Omental fat pad (tissue), 4 donors: Measurements from ENCODE around the gene OTOA. TPM values are rescaled to one million over a fixed set of nuclear protein-coding genes. Genes with fewer than 3 reads are reported as not detected.
"Not testable (repeated sequence)": the region's sequence is repeated elsewhere in the genome, so short reads cannot be mapped to it uniquely, and the experiment has no call there.

ENCODE experiments used
- ATAC-seq: fragments of 150-250 bp; one replicate; pipeline ENCODE4 v1.9.1; 2016; ENCODE audit warnings: mild to moderate bottlenecking, moderate library complexity; ENCODE audit not compliant: low FRiP score
- DNase-seq: peaks from one replicate; pipeline ENCODE4 v3.0.0-alpha.2; 2019; ENCODE audit warnings: low spot score
- CTCF ChIP-seq, 3 donors: fragments of 450-650 bp; IDR thresholded peaks; one replicate each; pipeline ENCODE4 v1.5.1; 2016 to 2017; ENCODE audit warnings: antibody characterized with exemption in 3 of 3, mild to moderate bottlenecking in 3 of 3, moderate library complexity in 2 of 3
- total RNA-seq, 4 donors: library from RNA; depleted of rRNA; stranded (reverse); fragments of >200 nt; gene quantifications; one replicate each; pipeline ENCODE4 v1.1.0, GENCODE V29; 2016

Gene OTOA
- total RNA-seq, 4 donors from 2014 or later: 0.25 to 1.2 (median 0.69) TPM

- DNase-seq (peak; percentile 94), ATAC-seq (no peak)
- peak in 1 of 3 donors; percentile 38 for TF ChIP-seq CTCF (IDR thresholded peaks at IDR 0.05)
Measured at GRCh38 chr16:21708533-21709115, 44.9 kb downstream of the OTOA start.

GRCh38 chr16:21710938-21711337 is 47.2 kb downstream of the OTOA start:
- no peak for ATAC-seq
- TF ChIP-seq CTCF (IDR thresholded peaks at IDR 0.05): no peak
- DNase-seq: no peak

- ATAC-seq: no peak
Measured at GRCh38 chr16:21713549-21714368, 50.0 kb downstream of the OTOA start.

GRCh38 chr16:21714369-21714618 is 50.5 kb downstream of the OTOA start:
- not testable (repeated sequence) for ATAC-seq

More at GRCh38 chr16:21713549-21714368, 50.0 kb downstream of the OTOA start:
- TF ChIP-seq CTCF (IDR thresholded peaks at IDR 0.05): no peak
- DNase-seq: no peak

GRCh38 chr16:21717608-21718007 is 53.8 kb downstream of the OTOA start:
- DNase-seq (no peak), ATAC-seq (no peak)
- no peak for TF ChIP-seq CTCF (IDR thresholded peaks at IDR 0.05)

More at GRCh38 chr16:21714369-21714618, 50.5 kb downstream of the OTOA start:
- not testable (repeated sequence) for DNase-seq

GRCh38 chr16:21719283-21719682 is 55.5 kb downstream of the OTOA start:
- no peak for TF ChIP-seq CTCF (IDR thresholded peaks at IDR 0.05)
- DNase-seq (no peak), ATAC-seq (no peak)

GRCh38 chr16:21720533-21720932 is 56.8 kb downstream of the OTOA start:
- no peak for TF ChIP-seq CTCF (IDR thresholded peaks at IDR 0.05)
- ATAC-seq (no peak), DNase-seq (no peak)
